ENCODE measurements around the gene IGFBPL1.

Gene IGFBPL1

GRCh38 chr9:38375572-38375963 is 48.7 kb downstream of the IGFBPL1 start:
- no peak overlapping the region for H3K9ac ChIP-seq (ENCODE audit: low read length)
- H3K9me2 ChIP-seq (replicated peaks; ENCODE audit: insufficient read depth, low read length): no peaks in the 10 kb centered on the region
- H2AFZ ChIP-seq (ENCODE audit: low read length): no peak overlapping the region
- no peak for DNase-seq
- H3K27me3 ChIP-seq (replicated peaks; ENCODE audit: insufficient read depth, low read length): no peaks in the 10 kb centered on the region
- H3K4me1 ChIP-seq (ENCODE audit: low read length): no peaks in the 10 kb centered on the region
- no peaks in the 10 kb centered on the region for H3K9me3 ChIP-seq (replicated peaks; ENCODE audit: insufficient read depth, low read length)
- no peak overlapping the region for H3K27ac ChIP-seq (ENCODE audit: low read length)
- no peak overlapping the region for H3K4me3 ChIP-seq (ENCODE audit: low read length)
- H3K36me3 ChIP-seq (replicated peaks; ENCODE audit: insufficient read depth, low read length): no peaks in the 10 kb centered on the region
- H3F3A ChIP-seq (ENCODE audit: insufficient read depth, low read length): no peaks in the 10 kb centered on the region
- no peak overlapping the region for H3K4me2 ChIP-seq (ENCODE audit: low read depth, low read length)
- TF ChIP-seq EZH2 (optimal IDR thresholded peaks at IDR 0.05; ENCODE audit: low read depth, low read length) (no peak), EZH2phosphoT487 (IDR thresholded peaks at IDR 0.05; ENCODE audit: low read length) (no peak)
- TF ChIP-seq, protein P1, sequence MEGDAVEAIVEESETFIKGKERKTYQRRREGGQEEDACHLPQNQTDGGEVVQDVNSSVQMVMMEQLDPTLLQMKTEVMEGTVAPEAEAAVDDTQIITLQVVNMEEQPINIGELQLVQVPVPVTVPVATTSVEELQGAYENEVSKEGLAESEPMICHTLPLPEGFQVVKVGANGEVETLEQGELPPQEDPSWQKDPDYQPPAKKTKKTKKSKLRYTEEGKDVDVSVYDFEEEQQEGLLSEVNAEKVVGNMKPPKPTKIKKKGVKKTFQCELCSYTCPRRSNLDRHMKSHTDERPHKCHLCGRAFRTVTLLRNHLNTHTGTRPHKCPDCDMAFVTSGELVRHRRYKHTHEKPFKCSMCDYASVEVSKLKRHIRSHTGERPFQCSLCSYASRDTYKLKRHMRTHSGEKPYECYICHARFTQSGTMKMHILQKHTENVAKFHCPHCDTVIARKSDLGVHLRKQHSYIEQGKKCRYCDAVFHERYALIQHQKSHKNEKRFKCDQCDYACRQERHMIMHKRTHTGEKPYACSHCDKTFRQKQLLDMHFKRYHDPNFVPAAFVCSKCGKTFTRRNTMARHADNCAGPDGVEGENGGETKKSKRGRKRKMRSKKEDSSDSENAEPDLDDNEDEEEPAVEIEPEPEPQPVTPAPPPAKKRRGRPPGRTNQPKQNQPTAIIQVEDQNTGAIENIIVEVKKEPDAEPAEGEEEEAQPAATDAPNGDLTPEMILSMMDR (IDR thresholded peaks at IDR 0.05; ENCODE audit: low read length): no peak
- no peaks in the 10 kb centered on the region for H4K20me1 ChIP-seq (ENCODE audit: insufficient read depth, low read length)
- H3K79me2 ChIP-seq (ENCODE audit: low read length): no peaks in the 10 kb centered on the region

GRCh38 chr9:38374847-38375571 is 49.2 kb downstream of the IGFBPL1 start:
- no peak overlapping the region for H3K4me2 ChIP-seq (ENCODE audit: low read depth, low read length)
- H3K79me2 ChIP-seq (ENCODE audit: low read length): no peaks in the 10 kb centered on the region
- H3K4me1 ChIP-seq (ENCODE audit: low read length): no peaks in the 10 kb centered on the region
- H2AFZ ChIP-seq (ENCODE audit: low read length): no peak overlapping the region
- DNase-seq: no peak
- H3K9ac ChIP-seq (ENCODE audit: low read length): no peak overlapping the region
- H4K20me1 ChIP-seq (ENCODE audit: insufficient read depth, low read length): no peaks in the 10 kb centered on the region
- no peak overlapping the region for H3K27ac ChIP-seq (ENCODE audit: low read length)
- TF ChIP-seq EZH2 (optimal IDR thresholded peaks at IDR 0.05; ENCODE audit: low read depth, low read length) (no peak), EZH2phosphoT487 (IDR thresholded peaks at IDR 0.05; ENCODE audit: low read length) (no peak)
- TF ChIP-seq, protein P1 (IDR thresholded peaks at IDR 0.05; ENCODE audit: low read length): no peak
- no peaks in the 10 kb centered on the region for H3K27me3 ChIP-seq (replicated peaks; ENCODE audit: insufficient read depth, low read length)
- no peaks in the 10 kb centered on the region for H3K36me3 ChIP-seq (replicated peaks; ENCODE audit: insufficient read depth, low read length)
- H3K9me2 ChIP-seq (replicated peaks; ENCODE audit: insufficient read depth, low read length): no peaks in the 10 kb centered on the region
- no peak overlapping the region for H3K4me3 ChIP-seq (ENCODE audit: low read length)
- H3F3A ChIP-seq (ENCODE audit: insufficient read depth, low read length): no peaks in the 10 kb centered on the region
- no peaks in the 10 kb centered on the region for H3K9me3 ChIP-seq (replicated peaks; ENCODE audit: insufficient read depth, low read length)

- Histone ChIP-seq H3K9ac (ENCODE audit: low read length) (no peak overlapping the region), H2AFZ (ENCODE audit: low read length) (no peak overlapping the region), H3K36me3 (replicated peaks; ENCODE audit: insufficient read depth, low read length) (no peaks in the 10 kb centered on the region), H3K27me3 (replicated peaks; ENCODE audit: insufficient read depth, low read length) (no peaks in the 10 kb centered on the region), H3K9me2 (replicated peaks; ENCODE audit: insufficient read depth, low read length) (no peaks in the 10 kb centered on the region), H4K20me1 (ENCODE audit: insufficient read depth, low read length) (no peaks in the 10 kb centered on the region), H3K4me3 (ENCODE audit: low read length) (no peak overlapping the region), H3F3A (ENCODE audit: insufficient read depth, low read length) (no peaks in the 10 kb centered on the region), H3K4me2 (ENCODE audit: low read depth, low read length) (0 out of 2 replicates have a peak overlapping the region, but pooled peaks have one; percentile 7), H3K4me1 (ENCODE audit: low read length) (no peaks in the 10 kb centered on the region), H3K79me2 (ENCODE audit: low read length) (no peaks in the 10 kb centered on the region), H3K9me3 (replicated peaks; ENCODE audit: insufficient read depth, low read length) (no peaks in the 10 kb centered on the region), H3K27ac (ENCODE audit: low read length) (no peak overlapping the region)
- no peak for DNase-seq
- TF ChIP-seq EZH2phosphoT487 (IDR thresholded peaks at IDR 0.05; ENCODE audit: low read length) (no peak), EZH2 (optimal IDR thresholded peaks at IDR 0.05; ENCODE audit: low read depth, low read length) (no peak)
- TF ChIP-seq, protein P1 (IDR thresholded peaks at IDR 0.05; ENCODE audit: low read length): no peak
Observed at GRCh38 chr9:38373679-38374078, 50.6 kb downstream of the IGFBPL1 start.

Measured in MM.1S (cell line).